Left ventricle myocardium superior (tissue), 1 donor: ENCODE results near the gene POLR1E. TPM values are rescaled to one million over a fixed set of nuclear protein-coding genes. Genes with fewer than 3 reads are reported as not detected.
"Not testable (repeated sequence)": the region's sequence is repeated elsewhere in the genome, so short reads cannot be mapped to it uniquely, and the experiment has no call there.

Source experiments
- ATAC-seq: fragments of 200-7000 bp; cut with Tn5 transposase; one replicate; pipeline ENCODE4 v1.9.1; 2020; ENCODE audit warnings: mild to moderate bottlenecking, moderate library complexity
- DNase-seq: peaks from one replicate; pipeline ENCODE4 v3.0.0-alpha.2; 2020
- intact Hi-C: fragments of 100-400 bp; cut with micrococcal nuclease; formaldehyde crosslinking; loops from one replicate; pipeline ENCODE4 v1.11.0; 2022
- total RNA-seq: library from RNA; stranded (reverse); fragmentation: NEBNext Ultra II Directional; extraction: Animal tissue kit (Norgen Biotek cat#: 25700); gene quantifications from one replicate; pipeline ENCODE4 v1.2.1, GENCODE V29; 2021
- donor health status: DM: no; HTN: yes; CAD: no; lungs with severe emphysema.

The POLR1E gene
- total RNA-seq, 1 donor from 2014 or later = 10.4 TPM

- intact Hi-C loops = no loop called here
- DNase-seq (no peak), ATAC-seq (no peak)
Measured at GRCh38 chr9:37496020-37496419, 10.3 kb downstream of the POLR1E start.

- DNase-seq = no peak
- intact Hi-C loops = no loop called here
- ATAC-seq = no peak
Measured at GRCh38 chr9:37497320-37497719, 11.6 kb downstream of the POLR1E start.

- intact Hi-C loops = no loop called here
Measured at GRCh38 chr9:37498457-37498856, 12.7 kb downstream of the POLR1E start.

GRCh38 chr9:37499297-37499696 is 13.5 kb downstream of the POLR1E start:
- intact Hi-C loops = no loop called here
- no peak for ATAC-seq
- no peak for DNase-seq

More at GRCh38 chr9:37498457-37498856, 12.7 kb downstream of the POLR1E start:
- DNase-seq = no peak
- no peak for ATAC-seq

GRCh38 chr9:37501957-37502596 is 16.3 kb downstream of the POLR1E start:
- ATAC-seq (no peak), DNase-seq (no peak)
- intact Hi-C loops = no loop called here

- intact Hi-C loops = no loop called here
- no peak for DNase-seq
- ATAC-seq = peak; percentile 65
Measured at GRCh38 chr9:37503736-37504135, 18.0 kb downstream of the POLR1E start.

GRCh38 chr9:37504605-37505004 is 18.9 kb downstream of the POLR1E start:
- intact Hi-C loops = no loop called here
- ATAC-seq (no peak), DNase-seq (no peak)

GRCh38 chr9:37507566-37508134 is 21.9 kb downstream of the POLR1E start:
- DNase-seq (no peak), ATAC-seq (no peak)
- intact Hi-C loops = no loop called here

GRCh38 chr9:37508135-37508833 is 22.5 kb downstream of the POLR1E start:
- no peak for ATAC-seq

GRCh38 chr9:37508834-37509206 is 23.1 kb downstream of the POLR1E start:
- DNase-seq = no peak
- intact Hi-C loops = no loop called here
- ATAC-seq = no peak

More at GRCh38 chr9:37508135-37508833, 22.5 kb downstream of the POLR1E start:
- no peak for DNase-seq
- intact Hi-C loops = no loop called here

GRCh38 chr9:37509536-37509935 is 23.8 kb downstream of the POLR1E start:
- intact Hi-C loops = no loop called here
- ATAC-seq (no peak), DNase-seq (no peak)

GRCh38 chr9:37510053-37510452 is 24.3 kb downstream of the POLR1E start:
- intact Hi-C loops, ATAC-seq, DNase-seq: not testable (repeated sequence)

GRCh38 chr9:37511016-37512010 is 25.6 kb downstream of the POLR1E start:
- DNase-seq = no peak
- intact Hi-C loops = no loop called here
- peak; percentile 21 for ATAC-seq

- intact Hi-C loops = no loop called here
- DNase-seq (no peak), ATAC-seq (no peak)
Measured at GRCh38 chr9:37512437-37512836, 26.7 kb downstream of the POLR1E start.

GRCh38 chr9:37514415-37514814 is 28.7 kb downstream of the POLR1E start:
- DNase-seq, ATAC-seq, intact Hi-C loops: not testable (repeated sequence)

GRCh38 chr9:37514999-37515398 is 29.3 kb downstream of the POLR1E start:
- intact Hi-C loops = no loop called here
- no peak for DNase-seq
- no peak for ATAC-seq

GRCh38 chr9:37515620-37516258 is 30.0 kb downstream of the POLR1E start:
- ATAC-seq = no peak
- intact Hi-C loops = no loop called here

GRCh38 chr9:37517923-37518322 is 32.2 kb downstream of the POLR1E start:
- intact Hi-C loops = no loop called here
- ATAC-seq = no peak
- no peak for DNase-seq

More at GRCh38 chr9:37515620-37516258, 30.0 kb downstream of the POLR1E start:
- DNase-seq = no peak

GRCh38 chr9:37520641-37521040 is 34.9 kb downstream of the POLR1E start:
- ATAC-seq = no peak
- no peak for DNase-seq
- intact Hi-C loops = no loop called here
